Hepatic stellate cell (primary cell): Measurements from ENCODE around the gene ARHGAP8.
"Not testable (repeated sequence)": the region's sequence is repeated elsewhere in the genome, so short reads cannot be mapped to it uniquely, and the experiment has no call there.

Source experiments
- DNase-seq: peaks from one replicate; pipeline ENCODE4 v3.0.0; 2011; ENCODE audit warnings: low spot score

ARHGAP8 gene

DNA sequence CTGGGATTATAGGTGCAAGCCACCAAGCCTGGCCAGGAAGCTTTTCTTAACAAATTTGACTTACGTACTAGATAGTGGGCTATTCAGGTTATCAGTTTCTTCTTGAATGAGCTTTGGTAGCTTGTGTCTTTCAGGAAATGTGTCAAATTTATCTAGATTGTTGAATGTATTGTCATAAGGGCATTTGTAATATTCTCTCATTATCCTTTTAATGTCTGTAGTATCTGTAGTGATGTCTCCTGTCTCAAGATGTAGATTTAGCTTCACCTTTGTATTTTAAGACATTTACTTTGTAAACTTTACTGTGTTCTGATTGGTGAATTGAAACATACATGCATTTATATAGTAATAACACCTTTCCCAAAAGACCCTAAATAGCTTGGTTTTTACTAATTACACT, 20.7 kb downstream of the ARHGAP8 start:
- no peak for DNase-seq

DNA sequence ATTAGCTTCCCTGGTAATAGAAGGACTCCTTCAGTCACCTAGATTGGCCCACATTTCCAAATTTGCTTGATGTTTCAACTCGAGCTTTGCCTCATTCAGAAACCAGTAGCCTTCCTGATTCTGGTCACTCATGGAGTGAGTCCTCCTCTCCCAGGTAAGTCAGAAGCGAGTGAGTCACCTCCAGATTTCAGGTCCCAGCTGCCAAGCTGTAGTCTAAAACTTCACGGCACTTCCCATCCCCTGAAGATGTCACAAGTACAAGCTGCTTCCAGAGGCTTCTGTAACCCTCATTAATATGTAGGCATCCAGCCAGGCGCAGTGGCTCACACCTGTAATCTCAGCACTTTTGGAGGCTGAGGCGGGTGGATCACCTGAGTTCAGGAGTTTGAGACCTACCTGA, 23.5 kb downstream of the ARHGAP8 start:
- no peak for DNase-seq

DNA sequence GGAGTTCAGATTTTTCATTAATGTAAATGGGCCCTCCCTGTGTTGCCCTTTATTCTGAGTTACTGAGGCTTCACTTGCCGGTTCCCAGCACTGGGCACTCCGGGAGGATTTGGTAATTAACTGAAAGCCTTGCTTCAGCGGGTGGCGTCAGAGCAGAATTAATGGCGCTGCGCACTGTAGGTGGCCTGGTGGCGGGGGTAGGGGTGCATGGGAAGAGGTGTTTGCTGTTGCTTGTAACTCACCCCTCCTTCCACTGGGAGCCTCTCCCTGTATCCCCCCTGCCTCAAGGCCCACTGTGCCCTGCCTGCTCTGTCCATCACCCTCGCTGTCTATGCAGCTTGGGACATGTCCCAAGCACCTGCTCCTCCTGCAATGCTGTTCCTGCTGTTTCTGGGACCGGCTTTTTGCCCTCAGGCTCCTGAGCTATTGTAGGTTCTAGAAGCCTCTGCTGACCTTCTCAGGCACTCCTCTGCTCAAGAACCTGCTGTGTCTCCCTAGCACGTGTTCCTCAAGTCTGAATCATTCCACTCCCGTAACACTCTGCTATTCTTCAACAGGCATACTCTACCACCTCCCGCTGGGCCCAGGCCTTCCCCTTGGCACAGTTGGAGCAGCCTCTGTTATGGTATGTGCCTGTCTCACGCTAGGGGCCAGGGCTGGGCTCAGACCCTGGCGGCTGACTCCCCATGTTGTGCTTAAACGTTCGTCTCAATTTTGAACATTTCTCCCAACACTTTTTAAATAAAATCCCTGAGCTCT, 24.4 kb downstream of the ARHGAP8 start:
- no peak for DNase-seq

DNA sequence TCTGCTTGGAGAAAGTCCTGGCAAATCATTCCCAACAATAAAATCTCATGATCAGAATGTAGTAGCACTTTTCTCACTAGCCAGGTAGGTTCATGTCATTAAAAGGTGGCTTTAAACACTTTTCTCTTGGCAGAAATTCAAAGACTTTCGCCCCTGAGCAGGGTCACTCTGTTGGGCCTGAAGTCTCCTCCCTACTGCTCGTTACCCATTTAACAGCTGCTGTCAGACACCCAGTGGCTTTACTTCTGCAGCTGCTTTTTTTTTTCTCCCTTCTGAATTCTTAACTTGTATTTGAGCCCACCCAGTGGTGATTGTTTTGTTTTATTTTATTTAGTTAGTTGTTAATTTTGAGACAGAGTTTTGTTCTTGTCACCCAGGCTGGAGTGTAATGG, 25.0 kb downstream of the ARHGAP8 start:
- DNase-seq: no peak

DNA sequence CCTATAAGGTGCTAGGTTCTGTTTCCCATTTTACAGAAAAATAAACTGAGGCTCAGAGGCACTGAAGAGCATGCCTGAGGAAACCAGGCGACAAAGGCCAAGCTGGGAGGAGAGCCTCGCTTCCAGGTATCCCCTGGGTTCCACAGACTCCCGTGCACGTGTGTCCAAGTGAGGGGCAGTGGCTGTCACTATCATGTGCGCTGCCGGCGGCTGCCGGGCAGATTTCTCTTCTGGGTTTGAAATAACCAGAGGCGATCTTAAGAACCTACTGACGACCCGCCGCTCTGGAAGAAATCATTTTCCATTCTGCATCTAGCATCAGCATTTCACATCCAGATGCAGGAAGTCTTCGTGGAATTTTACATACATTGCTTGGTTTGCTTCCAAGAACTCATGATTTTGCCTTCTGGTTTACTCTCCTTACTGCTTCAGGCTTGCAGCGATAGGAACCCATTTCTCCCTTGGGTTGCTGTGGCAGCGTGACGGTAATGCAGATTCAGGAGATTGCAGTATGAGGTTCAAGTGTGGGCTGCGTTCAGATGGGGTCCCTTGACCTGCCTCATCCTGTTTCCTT, 28.6 kb downstream of the ARHGAP8 start:
- no peak for DNase-seq

DNA sequence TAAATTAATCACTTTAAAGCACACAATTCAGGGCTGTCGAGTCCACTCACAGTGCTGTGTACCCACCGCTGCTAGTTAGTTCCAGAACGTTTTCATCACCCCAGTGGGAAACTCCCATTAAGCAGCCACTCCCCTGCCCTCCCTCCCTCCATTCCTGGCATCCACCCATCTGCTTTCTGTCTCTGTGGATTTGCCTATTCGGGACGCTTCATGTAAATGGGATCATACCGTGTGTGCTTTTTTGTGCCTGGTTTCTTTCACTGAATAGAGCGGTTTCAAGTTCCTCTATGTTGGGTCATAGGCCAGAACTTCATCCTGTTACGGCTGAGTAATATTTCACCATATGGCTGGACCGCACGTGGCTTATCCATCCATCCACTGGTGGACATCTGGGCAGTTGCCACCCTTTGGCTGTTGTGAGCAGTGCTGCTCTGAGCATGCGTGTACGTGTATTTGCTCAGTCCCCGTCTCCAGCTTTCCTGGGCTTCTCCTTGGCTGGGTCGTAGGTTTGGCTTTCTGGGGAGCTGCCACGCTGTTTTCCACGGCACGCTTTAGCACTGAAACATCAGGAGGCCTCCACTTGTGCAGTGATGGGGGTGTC, 30.1 kb downstream of the ARHGAP8 start:
- no peak for DNase-seq

DNA sequence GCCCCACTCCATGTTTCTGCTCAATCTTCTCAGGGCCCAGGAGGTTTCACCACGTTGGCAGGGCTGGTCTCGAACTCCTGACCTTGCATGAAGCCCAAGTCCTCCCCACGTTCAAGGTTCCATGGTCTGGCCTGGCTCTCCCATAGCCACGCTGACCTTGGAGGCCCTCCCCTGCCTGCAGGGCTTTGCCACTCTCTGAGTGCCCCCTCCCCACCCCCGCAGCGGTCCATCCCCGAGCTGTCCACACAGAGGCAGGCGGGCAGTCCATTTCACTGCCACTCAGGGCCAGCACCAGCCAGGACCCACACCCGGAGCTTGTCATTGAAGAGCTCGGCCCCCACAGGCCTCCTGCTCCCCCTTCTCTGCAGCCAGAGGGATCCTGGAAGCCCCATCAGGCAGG, 30.7 kb downstream of the ARHGAP8 start:
- DNase-seq: no peak

DNA sequence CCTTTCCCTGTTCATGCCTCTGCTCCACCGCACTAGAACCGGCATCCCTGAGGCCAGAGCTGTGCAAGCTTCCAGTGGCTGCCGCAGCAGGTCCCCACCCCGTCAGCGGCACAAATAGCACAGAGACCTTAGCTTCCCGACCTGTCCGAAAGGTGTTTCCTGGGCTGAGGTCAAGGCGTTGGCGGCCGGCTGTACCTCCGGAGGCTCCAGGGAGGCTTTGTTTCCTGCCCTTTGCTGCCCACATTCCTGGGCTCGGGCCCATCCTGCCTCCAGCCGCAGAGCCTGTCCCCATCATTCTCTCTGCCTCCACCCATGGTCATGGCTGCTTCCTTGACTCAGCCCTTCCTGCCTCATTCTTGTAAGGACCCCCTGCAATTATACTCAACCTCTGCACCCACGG, 31.2 kb downstream of the ARHGAP8 start:
- no peak for DNase-seq

DNA sequence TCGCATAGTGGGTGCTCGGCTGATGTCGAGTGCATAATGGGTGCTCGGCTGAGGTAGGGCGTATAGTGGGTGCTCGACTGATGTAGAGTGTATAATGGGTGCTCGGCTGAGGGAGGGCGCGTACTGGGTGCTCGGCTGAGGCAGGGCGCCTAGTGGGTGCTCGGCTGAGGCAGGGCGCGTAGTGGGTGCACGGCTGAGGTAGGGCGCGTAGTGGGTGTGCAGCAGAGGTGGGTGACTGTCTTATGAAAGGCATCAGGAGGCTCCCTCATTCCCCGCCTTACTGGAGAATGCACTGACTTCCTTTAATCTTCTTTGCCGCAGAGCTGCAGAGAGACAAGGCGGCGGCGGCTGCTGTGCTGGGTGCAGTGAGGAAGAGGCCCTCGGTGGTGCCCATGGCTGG, 33.8 kb downstream of the ARHGAP8 start:
- no peak for DNase-seq

DNA sequence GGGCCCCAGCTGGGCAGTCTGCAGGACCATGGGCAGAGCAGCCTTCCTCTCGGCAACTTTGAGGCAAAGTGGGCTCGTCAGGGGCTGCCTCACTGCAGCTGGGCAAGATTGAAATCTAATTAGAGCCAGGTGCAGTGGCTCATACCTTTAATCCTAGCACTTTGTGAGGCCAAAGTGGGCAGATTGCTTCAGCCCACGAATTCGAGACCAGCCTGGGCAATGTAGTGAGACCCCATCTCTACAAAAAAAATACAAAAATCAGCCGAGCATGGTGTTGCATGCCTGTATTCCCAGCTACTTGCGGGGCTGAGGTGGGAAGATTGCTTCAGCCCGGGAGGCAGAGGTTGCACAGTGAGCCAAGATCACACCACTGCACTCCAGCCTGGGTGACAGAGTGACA, 34.2 kb downstream of the ARHGAP8 start:
- DNase-seq: no peak

DNA sequence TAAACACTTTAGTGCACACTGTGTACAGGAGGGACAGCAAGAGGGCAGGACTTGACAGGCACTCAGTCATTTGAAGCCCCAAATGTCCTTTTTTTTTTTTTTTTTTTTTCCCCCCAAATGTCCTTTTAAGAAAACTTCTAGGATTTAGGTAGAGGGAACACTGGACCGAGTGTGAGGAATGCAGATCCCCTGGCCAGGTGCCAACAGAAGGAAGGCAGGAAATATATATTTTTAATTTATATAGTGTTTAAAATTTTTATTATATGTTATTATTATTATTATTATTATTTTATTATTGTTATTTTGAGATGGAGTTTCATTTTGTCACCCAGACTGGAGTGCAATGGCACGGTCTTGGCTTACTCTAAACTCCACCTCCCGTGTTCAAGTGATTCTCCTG, 35.5 kb downstream of the ARHGAP8 start:
- no peak for DNase-seq

DNA sequence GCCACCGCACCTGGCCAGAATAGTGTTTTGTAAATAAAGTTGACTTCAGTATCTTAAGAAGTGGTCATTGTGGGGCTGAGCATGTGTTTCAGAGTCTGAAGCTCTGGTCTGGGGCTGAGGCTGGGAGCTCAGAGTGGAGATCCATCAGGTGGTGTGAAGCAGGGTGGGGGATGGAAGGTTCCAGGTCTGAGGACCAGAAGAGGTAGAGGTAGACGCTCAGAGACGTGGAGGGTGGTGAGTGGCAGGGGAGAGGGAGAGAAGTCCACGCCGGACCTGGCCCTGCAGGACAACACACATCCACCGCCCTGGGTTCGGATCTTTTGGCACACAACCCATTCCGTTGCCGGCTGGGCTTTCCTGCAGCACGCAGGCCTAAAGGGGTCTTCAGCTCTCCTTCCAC, 40.7 kb downstream of the ARHGAP8 start:
- DNase-seq: no peak

DNA sequence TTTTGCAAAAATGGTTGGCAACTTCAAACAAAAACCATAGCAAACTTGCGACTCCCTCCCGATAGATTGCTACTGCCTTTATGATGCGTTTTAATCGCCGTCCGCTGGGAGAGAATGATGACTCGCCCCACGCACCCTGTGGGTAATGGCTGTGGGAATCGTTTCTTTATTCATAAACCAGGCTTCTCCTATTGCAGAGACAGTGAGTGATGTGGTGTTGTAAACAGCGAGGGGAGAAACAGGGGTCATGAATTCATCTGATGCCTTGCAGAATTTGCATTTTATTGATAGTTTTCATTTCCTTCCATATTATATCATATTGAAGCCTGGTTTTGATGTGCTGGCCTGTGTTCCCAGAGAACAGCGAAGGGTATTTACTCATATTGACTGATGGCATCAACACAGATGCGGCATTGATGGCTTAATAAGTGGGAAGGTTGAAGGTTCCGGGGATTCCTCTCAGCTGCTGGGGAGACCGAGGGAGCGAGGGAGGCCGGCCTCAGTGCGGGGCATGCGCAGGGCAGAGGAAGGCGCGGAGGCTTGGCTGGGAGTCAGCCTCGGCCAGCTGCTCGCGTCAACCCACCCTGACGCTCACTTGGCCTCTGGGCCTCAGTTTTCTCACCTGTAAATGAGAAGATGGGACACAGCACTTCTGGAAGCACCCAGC, 41.3 kb downstream of the ARHGAP8 start:
- no peak for DNase-seq

DNA sequence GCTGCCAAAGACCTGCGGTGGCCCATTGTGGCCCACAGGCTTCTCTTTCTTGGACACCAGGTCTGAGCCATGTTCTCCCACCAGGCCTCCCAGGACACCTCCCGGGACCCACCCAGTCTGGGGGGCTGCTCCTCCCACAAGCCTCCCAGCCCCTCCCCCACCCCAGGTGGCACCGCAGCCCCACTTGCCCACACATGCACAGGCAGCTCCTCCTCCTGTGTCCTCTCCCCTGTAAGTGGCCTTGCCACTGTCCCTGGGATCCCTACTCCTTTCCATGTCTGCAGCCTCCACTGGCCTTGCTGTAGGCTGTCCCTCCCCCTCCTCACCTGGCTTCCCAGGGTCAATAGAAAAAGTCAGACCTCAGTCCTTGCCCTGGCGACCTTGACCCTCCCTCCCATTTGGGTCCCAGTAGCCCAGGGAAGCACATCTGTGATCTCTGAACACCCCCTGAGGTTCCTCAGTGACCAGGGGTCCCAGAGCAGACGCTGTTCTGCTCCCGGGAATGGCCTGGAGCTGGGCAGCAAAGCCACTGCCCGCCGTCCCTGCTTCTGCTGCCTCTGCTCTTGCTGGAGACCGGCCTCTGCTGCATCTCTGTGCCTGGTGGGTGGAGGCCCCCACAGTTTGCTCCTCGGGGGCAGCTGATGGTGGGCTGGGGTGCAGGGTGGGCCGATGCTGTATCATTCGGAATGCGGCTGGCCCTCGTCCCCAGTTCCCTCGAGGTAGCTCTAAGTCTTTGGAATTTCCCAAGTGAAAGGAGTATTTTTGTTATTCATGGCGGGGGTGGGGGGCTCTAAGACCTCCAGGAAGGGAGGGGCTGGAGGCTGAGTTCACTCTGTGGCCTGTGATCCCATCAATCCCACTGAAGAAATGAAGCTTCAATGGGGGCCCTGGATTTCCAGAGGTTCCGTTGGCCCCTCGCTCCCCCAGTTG, 43.6 kb downstream of the ARHGAP8 start:
- DNase-seq: no peak

DNA sequence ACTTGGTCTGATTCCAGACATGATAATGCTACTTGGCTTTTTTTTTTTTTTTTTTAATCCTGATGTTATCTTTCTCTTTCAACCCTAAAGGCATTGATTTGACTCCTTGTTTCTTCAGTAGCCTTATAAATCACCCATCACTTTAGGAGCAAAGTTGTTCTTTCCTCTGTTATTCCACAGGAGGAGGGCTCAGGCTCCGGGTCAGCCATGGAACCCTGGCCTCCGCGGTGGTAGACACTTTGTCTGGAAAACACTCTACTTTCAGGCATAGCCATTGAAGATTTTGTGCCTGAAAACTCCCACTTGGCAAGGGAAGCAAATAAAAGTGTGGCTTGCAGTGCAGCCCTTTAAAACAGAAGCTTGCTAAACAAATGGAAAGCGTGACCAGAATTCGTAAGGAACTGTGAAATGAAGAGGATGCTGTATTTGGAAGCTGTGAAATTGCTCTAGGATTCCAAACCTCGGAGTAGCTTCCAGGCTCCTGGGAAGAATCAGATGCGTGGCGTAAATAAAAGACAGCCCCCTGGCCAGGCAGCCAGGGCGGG, 44.9 kb downstream of the ARHGAP8 start:
- DNase-seq: no peak

DNA sequence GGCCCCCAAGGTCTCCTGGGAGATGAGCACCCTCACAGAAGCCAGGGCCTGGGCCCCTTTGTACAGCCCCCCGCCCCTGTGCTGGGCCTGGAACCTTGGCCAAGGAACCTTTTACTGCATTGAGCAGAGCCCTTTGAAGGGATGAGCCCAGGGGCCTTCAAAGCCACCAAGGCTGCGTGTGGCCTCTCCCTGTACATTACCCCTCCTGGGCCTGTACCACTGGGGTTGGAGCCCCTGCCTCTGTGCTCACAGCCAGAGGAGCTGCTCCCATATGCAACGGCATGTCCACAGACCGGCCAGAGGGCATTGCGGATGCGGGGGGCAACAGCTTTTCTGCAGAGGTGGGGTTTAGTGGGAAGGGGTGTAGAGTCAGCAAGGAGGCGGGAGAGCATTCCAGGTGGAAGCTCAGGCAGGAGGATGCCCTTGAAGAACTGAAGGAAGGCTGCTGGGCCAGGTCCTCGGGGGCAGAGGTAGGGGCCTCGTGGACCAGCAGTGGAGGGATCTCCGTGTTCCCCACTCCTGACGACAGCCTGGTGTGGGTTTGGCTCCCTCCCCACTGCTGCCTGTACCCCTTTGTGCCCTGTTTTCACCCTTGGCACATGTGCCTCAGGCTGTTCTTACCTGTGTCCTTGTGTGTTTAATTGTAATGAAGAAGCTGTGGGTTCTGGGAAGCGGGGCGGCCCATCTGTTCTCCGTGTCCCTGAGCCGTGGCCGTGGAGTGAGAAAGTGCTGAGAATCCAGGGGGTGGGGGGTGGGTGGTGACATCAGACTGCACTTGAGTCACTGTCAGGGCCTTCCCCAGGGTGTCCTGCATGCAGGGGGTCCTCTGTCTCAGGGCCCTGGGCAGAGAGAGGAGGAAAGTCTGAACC, 46.9 kb downstream of the ARHGAP8 start:
- no peak for DNase-seq

DNA sequence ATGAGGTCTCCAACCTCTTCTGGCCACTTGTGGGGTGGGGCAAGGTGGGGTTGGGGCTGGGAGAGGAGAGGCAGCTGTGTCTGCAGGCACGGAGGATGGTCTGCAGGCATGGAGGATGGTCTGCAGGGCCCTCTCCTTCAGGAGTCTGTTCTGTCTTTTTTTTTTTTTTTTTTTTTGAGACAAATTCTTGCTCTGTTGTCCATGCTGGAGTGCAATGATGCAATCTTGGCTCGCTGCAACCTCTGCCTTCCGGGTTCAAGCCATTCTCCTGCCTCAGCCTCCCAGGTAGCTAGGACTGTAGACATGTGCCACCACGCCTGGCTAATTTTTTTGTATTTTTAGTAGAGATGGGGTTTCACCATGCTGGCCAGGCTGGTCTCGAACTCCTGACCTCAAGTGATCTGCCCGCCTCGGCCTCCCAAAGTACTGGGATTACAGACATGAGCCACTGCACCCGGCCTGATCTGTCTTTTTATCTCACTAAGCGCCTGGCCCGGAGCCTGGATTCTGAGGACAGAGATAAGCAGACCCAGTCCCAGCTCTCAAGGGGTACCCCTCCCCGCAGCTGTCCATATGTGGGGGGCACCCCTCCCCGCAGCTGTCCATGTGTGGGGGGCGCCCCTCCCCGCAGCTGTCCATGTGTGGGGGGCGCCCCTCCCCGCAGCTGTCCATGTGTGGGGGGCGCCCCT, 47.7 kb downstream of the ARHGAP8 start:
- DNase-seq: not testable (repeated sequence)

DNA sequence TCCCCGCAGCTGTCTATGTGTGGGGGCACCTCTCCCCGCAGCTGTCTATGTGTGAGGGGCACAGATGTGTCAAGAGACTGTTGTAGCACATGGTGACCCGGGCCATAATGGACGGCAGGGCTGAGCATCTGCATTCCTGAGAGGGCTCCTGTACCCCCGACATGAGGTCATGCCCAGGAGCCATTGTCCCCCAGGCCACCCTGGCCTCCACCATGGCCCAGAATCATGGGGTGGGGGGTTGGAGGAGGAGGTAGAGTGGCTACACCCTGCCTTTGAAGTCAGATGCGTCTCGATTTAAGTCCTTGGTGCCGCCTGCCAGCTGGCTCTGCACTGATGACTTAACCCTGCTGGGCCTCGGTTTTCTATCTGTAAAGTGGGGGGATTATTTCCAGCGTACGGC, 49.1 kb downstream of the ARHGAP8 start:
- DNase-seq: no peak

DNA sequence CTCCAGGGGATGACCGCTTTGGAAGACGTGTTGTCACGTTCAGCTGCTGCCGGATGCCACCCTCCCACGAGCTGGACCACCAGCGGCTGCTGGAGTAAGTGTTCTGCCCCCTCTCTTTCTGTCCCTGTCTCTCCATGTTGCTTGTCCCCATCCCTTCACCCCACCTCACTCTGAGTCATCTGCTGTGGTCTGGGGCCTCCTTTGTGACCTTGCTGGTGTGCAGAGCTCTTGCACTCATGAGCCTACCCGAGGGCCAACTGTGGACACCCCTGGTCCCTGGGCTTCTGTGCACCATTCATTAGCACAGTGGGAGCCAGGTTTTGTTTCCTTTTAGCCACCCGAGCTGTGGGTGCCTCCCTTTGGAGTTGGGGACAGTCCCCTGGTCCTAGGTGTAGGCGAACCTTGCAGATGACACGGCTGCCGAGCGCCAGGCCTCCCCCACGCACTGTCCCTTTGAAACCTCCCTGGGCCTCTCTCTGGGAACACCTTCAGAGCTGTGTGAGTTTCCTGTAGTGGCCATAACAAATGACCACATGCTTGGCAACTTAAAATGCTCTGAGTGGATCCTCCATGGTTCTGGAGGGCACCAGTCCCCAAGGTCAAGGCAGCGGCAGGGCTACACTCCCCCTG, 49.8 kb downstream of the ARHGAP8 start:
- DNase-seq: no peak

DNA sequence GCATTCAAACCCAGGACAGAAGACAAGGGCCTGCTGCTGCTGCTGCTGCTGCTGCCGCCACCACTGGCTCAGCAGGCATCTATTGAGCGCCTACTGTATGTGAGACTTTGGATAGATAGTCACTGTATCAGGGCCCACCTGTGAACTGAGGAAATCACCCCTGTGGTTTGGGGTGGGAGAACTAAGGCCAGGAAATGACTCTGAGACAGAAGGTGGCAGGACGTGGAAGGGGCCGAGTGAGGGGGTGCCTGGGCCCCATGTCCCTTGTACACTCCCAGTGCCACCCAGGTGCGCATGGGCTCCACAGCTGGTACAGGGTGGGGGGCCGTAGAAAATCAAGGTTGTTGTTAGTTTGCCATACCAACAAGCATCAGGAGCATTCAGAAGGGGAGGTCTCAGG, 50.6 kb downstream of the ARHGAP8 start:
- no peak for DNase-seq
